ENCODE data around the gene C10orf67.

- TF ChIP-seq POLR2A (IDR thresholded peaks at IDR 0.05) (no peak), CTCF (IDR thresholded peaks at IDR 0.05) (no peak)
Observed at GRCh38 chr10:23319835-23320234, 24.8 kb downstream of the C10orf67 start.
